GM12878 (cell line): ENCODE results near the gene GALNT17.

Source experiments
- CBFB ChIP-seq: IDR thresholded peaks from 2 replicates; pipeline ENCODE4 v1.6.1; 2016; ENCODE audit warnings: antibody characterized with exemption, low read depth
- POLR2AphosphoS5 ChIP-seq: IDR thresholded peaks from 2 replicates; pipeline ENCODE4 v1.6.1; 2011; ENCODE audit warnings: mild to moderate bottlenecking, low read length, inconsistent platforms
- SP1 ChIP-seq: IDR thresholded peaks from one replicate; pipeline ENCODE4 v1.6.1; 2011; ENCODE audit warnings: low read depth, low read length
- SREBF2 ChIP-seq: IDR thresholded peaks from 2 replicates; pipeline ENCODE4 v1.6.1; 2012; ENCODE audit warnings: mild to moderate bottlenecking, low read length
- USF1 ChIP-seq: IDR thresholded peaks from 2 replicates; pipeline ENCODE4 v1.6.1; 2011; ENCODE audit warnings: borderline replicate concordance, low read depth, mild to moderate bottlenecking, moderate library complexity, mixed read lengths, low read length; ENCODE audit not compliant: insufficient read depth; ENCODE audit errors: extremely low read length
- YY1 ChIP-seq: IDR thresholded peaks from 2 replicates; pipeline ENCODE4 v1.6.1; 2011; ENCODE audit warnings: low read depth, mild to moderate bottlenecking, low read length

- no peak for TF ChIP-seq YY1
- no peak for TF ChIP-seq USF1
- no peak for TF ChIP-seq CBFB
- TF ChIP-seq SREBF2 = no peak
- TF ChIP-seq POLR2AphosphoS5 = no peak
- no peak for TF ChIP-seq SP1
Measured at GRCh38 chr7:71120096-71120495, 11.8 kb upstream of the GALNT17 start.
